ENCODE results near the gene C9orf152.

C9orf152 gene

GRCh38 chr9:110228321-110228720 lies 20.4 kb upstream of the C9orf152 start:
- no peak overlapping the region for H3K4me3 ChIP-seq (ENCODE audit: low read depth, low read length)
- TF ChIP-seq POLR2A (IDR thresholded peaks at IDR 0.05; ENCODE audit: extremely low read depth, insufficient read length) (no peak), MAX (IDR thresholded peaks at IDR 0.05; ENCODE audit: low read depth, low read length) (no peak), MYC (IDR thresholded peaks at IDR 0.05; ENCODE audit: low read depth, low read length) (no peak), CTCF (IDR thresholded peaks at IDR 0.05; ENCODE audit: low read depth, low read length) (no peak)
- DNase-seq (ENCODE audit: low read depth) = no peak

GRCh38 chr9:110224583-110224982 lies 16.6 kb upstream of the C9orf152 start:
- TF ChIP-seq MYC (IDR thresholded peaks at IDR 0.05; ENCODE audit: low read depth, low read length) (no peak), MAX (IDR thresholded peaks at IDR 0.05; ENCODE audit: low read depth, low read length) (no peak), POLR2A (IDR thresholded peaks at IDR 0.05; ENCODE audit: extremely low read depth, insufficient read length) (no peak), CTCF (IDR thresholded peaks at IDR 0.05; ENCODE audit: low read depth, low read length) (no peak)
- H3K4me3 ChIP-seq (ENCODE audit: low read depth, low read length) = no peak overlapping the region
- DNase-seq (ENCODE audit: low read depth) = no peak

GRCh38 chr9:110220809-110221208 lies 12.8 kb upstream of the C9orf152 start:
- TF ChIP-seq POLR2A (IDR thresholded peaks at IDR 0.05; ENCODE audit: extremely low read depth, insufficient read length) (no peak), CTCF (IDR thresholded peaks at IDR 0.05; ENCODE audit: low read depth, low read length) (no peak), MYC (IDR thresholded peaks at IDR 0.05; ENCODE audit: low read depth, low read length) (no peak), MAX (IDR thresholded peaks at IDR 0.05; ENCODE audit: low read depth, low read length) (no peak)
- H3K4me3 ChIP-seq (ENCODE audit: low read depth, low read length) = no peak overlapping the region
- no peak for DNase-seq (ENCODE audit: low read depth)

GRCh38 chr9:110217656-110218099 lies 9.7 kb upstream of the C9orf152 start:
- no peak overlapping the region for H3K4me3 ChIP-seq (ENCODE audit: low read depth, low read length)
- peak; percentile 63 for DNase-seq (ENCODE audit: low read depth)
- TF ChIP-seq MAX (IDR thresholded peaks at IDR 0.05; ENCODE audit: low read depth, low read length) (no peak), CTCF (IDR thresholded peaks at IDR 0.05; ENCODE audit: low read depth, low read length) (peak; percentile 45), POLR2A (IDR thresholded peaks at IDR 0.05; ENCODE audit: extremely low read depth, insufficient read length) (no peak), MYC (IDR thresholded peaks at IDR 0.05; ENCODE audit: low read depth, low read length) (no peak)

- DNase-seq (ENCODE audit: low read depth) = no peak
- no peak overlapping the region for H3K4me3 ChIP-seq (ENCODE audit: low read depth, low read length)
- TF ChIP-seq MYC (IDR thresholded peaks at IDR 0.05; ENCODE audit: low read depth, low read length) (no peak), POLR2A (IDR thresholded peaks at IDR 0.05; ENCODE audit: extremely low read depth, insufficient read length) (no peak), MAX (IDR thresholded peaks at IDR 0.05; ENCODE audit: low read depth, low read length) (no peak), CTCF (IDR thresholded peaks at IDR 0.05; ENCODE audit: low read depth, low read length) (no peak)
Measured at GRCh38 chr9:110214586-110215355, 6.8 kb upstream of the C9orf152 start.
